Astrocyte (in vitro differentiated cells and primary cell): ENCODE measurements around the gene ALDH1L1.

Experiments used
- EZH2 ChIP-seq: IDR thresholded peaks from 2 replicates; pipeline ENCODE4 v1.6.1; 2012; ENCODE audit warnings: mild to moderate bottlenecking, low read length, inconsistent platforms; ENCODE audit not compliant: insufficient read depth
- TF ChIP-seq, protein P1 (sequence below): IDR thresholded peaks from 2 replicates; pipeline ENCODE4 v1.5.1; 2011; ENCODE audit warnings: low read depth, mild to moderate bottlenecking, inconsistent platforms, low read length, moderate library complexity; ENCODE audit not compliant: insufficient read depth

DNA sequence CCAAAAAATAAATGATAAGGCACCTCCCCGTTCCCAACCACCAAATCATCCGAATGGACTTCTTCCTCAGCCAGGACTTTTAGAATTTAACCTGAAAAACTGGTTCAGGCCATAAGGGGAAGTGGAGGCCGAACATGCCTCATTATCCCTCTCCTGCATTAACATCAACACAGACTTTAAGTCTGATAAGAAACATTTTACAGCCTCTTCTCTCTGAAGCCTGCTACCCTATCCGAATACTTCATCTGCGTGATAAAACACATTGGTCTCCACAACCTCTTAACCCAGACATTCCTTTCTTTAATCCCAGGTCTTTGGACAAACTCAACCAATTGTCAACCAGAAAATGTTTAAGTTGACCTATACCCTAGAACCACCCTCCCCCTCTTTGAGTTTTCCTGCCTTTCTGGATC, 95.6 kb downstream of the ALDH1L1 start:
- TF ChIP-seq, protein P1, sequence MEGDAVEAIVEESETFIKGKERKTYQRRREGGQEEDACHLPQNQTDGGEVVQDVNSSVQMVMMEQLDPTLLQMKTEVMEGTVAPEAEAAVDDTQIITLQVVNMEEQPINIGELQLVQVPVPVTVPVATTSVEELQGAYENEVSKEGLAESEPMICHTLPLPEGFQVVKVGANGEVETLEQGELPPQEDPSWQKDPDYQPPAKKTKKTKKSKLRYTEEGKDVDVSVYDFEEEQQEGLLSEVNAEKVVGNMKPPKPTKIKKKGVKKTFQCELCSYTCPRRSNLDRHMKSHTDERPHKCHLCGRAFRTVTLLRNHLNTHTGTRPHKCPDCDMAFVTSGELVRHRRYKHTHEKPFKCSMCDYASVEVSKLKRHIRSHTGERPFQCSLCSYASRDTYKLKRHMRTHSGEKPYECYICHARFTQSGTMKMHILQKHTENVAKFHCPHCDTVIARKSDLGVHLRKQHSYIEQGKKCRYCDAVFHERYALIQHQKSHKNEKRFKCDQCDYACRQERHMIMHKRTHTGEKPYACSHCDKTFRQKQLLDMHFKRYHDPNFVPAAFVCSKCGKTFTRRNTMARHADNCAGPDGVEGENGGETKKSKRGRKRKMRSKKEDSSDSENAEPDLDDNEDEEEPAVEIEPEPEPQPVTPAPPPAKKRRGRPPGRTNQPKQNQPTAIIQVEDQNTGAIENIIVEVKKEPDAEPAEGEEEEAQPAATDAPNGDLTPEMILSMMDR, result no peak
- no peak for TF ChIP-seq EZH2
